Stimulated activated CD8-positive, alpha-beta memory T cell treated with anti-CD3 and anti-CD28 coated beads, Interleukin-12 subunit alpha, Interleukin-12 subunit beta, amount 100 ng/mL, for 1 hour (primary cell): ENCODE data around the gene SEC23B.
"Not testable (repeated sequence)": the region's sequence is repeated elsewhere in the genome, so short reads cannot be mapped to it uniquely, and the experiment has no call there.

Source experiments
- DNase-seq: peaks from one replicate; pipeline ENCODE4 v3.0.0-alpha.2; 2020; ENCODE audit warnings: low read depth

Gene SEC23B

GRCh38 chr20:18507218-18508191, at the start of gene SEC23B:
TSS of gene SEC23B (plus strand) at chr20:18507940. CDS start at chr20:18510836, 2,896 bp downstream.
- DNase-seq: peak; percentile 97

- DNase-seq: no peak
Measured at GRCh38 chr20:18465536-18466200, 42.1 kb upstream of the SEC23B start.

- DNase-seq: no peak
Measured at GRCh38 chr20:18466574-18466893, 41.2 kb upstream of the SEC23B start.

GRCh38 chr20:18466894-18467730, 40.6 kb upstream of the SEC23B start, which contains the start of the genes DZANK1 and POLR3F:
TSS of gene DZANK1 (minus strand) at chr20:18467030. CDS start at chr20:18465358, 1,672 bp downstream.
TSS of gene POLR3F (plus strand) at chr20:18467390. CDS start at chr20:18467507, 117 bp downstream.
- DNase-seq: peak; percentile 87

GRCh38 chr20:18477218-18477617, 30.5 kb upstream of the SEC23B start:
- DNase-seq: no peak

GRCh38 chr20:18477821-18478220, 29.9 kb upstream of the SEC23B start:
- DNase-seq: no peak

GRCh38 chr20:18481596-18481995, 26.1 kb upstream of the SEC23B start:
- no peak for DNase-seq

- no peak for DNase-seq
Measured at GRCh38 chr20:18488301-18488700, 19.4 kb upstream of the SEC23B start.

GRCh38 chr20:18496042-18496441, 11.7 kb upstream of the SEC23B start:
- DNase-seq: no peak

GRCh38 chr20:18496740-18497592, 10.8 kb upstream of the SEC23B start, which contains the start of gene RBBP9:
TSS of gene RBBP9 (minus strand) at chr20:18497225. CDS start at chr20:18497167, 58 bp downstream.
- peak; percentile 53 for DNase-seq

- DNase-seq: no peak
Measured at GRCh38 chr20:18497603-18498002, 10.1 kb upstream of the SEC23B start.

GRCh38 chr20:18501672-18502071, 6.1 kb upstream of the SEC23B start:
- not testable (repeated sequence) for DNase-seq

- no peak for DNase-seq
Measured at GRCh38 chr20:18504479-18505060, 3.2 kb upstream of the SEC23B start.

- DNase-seq: no peak
Measured at GRCh38 chr20:18506744-18507143, 996 bp upstream of the SEC23B start.

- DNase-seq: no peak
Measured at GRCh38 chr20:18511571-18511970, 3.8 kb downstream of the SEC23B start.

- DNase-seq: no peak
Measured at GRCh38 chr20:18513208-18513607, 5.5 kb downstream of the SEC23B start.

GRCh38 chr20:18514127-18514526, 6.4 kb downstream of the SEC23B start:
- no peak for DNase-seq

- DNase-seq: no peak
Measured at GRCh38 chr20:18515973-18516372, 8.2 kb downstream of the SEC23B start.

- not testable (repeated sequence) for DNase-seq
Measured at GRCh38 chr20:18522066-18522465, 14.3 kb downstream of the SEC23B start.

- DNase-seq: no peak
Measured at GRCh38 chr20:18523066-18523465, 15.3 kb downstream of the SEC23B start.

- no peak for DNase-seq
Measured at GRCh38 chr20:18524646-18525045, 16.9 kb downstream of the SEC23B start.
